HG03066 (cell line): ENCODE measurements around the gene DIDO1.
"Not testable (repeated sequence)": the region's sequence is repeated elsewhere in the genome, so short reads cannot be mapped to it uniquely, and the experiment has no call there.

Experiments used
- ATAC-seq: cut with Tn5 transposase; IDR thresholded peaks from one replicate; pipeline ENCODE4 v1.9.1; 2021; ENCODE audit warnings: low read depth; ENCODE audit not compliant: unreplicated experiment

The DIDO1 gene

DNA sequence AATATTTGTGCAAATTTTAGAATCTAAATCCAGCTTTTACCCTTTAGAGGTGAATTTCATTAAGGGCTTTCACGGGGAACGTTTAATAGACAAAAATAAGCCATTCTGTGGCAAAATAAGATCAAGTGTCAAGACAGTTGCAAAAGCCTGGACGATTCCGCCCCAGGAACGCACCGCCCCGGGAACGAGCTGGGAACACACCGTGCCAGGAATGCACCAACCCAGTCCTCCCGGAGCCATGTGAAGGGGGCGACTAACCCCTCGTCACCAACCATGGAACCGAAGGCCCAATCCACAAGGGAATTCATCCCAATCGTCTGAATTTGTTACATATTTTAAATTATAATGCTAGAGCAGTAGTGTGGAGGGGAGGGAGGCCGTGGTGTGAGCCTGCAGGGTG is 43.9 kb downstream of the DIDO1 start:
- ATAC-seq, result no peak

DNA sequence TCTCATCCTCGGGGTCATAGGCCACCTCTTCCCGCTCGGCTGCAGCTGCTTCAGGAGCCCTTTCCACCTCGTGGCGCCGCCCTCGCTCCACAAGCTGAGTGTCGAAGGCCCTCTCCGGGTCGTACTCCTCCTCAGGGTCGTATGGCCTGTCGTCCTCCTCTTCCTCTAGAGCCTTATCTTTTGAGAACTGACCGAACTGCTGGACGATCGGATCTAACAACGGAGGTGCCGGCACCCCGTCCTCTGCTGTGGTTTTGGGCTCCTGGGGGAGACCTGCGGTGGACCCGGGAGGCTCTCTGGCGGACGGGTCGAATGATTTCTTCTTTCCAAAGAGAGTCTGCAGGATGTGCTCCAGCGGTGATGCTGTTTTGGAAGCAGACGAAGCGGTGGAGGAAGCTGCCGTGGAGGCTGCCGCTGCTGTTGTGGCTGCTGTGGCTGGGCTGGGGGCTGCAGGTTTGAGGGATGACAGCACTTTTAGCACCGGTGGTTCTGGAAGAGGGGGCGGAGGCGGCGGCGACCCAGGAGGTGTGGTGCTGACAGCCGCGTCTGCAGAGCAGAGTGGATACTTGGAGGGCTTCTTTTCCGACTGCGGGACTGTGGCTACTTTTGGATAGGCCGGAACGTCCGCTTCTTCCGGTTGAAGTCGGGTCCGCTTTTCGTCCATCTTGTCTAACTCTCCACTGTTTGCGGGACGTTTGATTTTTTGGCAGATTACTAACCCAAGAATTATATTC is 44.5 kb downstream of the DIDO1 start:
- ATAC-seq, result no peak

GRCh38 chr20:62880935-62881661 is 45.2 kb downstream of the DIDO1 start:
- ATAC-seq, result no peak

- ATAC-seq, result no peak
Observed at GRCh38 chr20:62880147-62880934, 46.0 kb downstream of the DIDO1 start.

- no peak for ATAC-seq
Observed at GRCh38 chr20:62879275-62880146, 46.8 kb downstream of the DIDO1 start.

DNA sequence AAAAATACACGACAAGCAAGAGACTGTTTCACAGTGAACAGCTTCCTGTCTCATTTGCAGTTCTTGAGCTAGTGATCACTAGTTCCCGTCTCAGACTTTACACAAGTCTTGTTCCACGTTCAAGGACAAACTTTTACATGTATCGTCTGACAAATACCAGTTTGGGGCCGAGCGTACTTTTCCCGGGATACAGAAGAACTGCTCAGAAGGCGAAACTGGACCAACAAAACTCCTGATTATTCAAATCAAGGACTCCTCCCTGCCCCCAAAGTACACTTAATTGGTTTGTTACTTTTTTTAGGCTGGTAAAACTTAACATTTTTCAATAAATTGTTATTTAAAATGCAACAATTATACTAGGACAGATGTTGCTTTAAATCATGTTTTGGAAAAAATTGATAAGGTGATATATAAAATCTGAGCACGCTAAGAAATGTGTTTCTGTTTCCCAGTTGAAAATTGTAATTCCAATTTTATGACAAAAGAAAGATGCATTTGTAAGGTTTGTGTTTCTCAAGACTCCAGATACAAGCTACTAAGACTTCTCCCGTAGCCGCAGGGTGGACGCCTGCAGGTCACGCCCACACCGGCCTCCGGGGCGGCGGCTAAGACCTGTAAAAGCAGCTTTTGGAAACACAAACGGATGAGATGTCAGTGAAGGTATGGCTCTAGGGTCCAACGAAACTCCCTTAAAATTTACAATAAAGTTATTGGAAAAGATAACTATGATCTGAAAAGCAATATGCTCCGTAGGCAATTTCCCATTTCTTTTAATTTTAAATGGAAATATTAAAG is 47.9 kb downstream of the DIDO1 start:
- no peak for ATAC-seq

GRCh38 chr20:62876902-62877816 is 49.1 kb downstream of the DIDO1 start:
- ATAC-seq, result no peak

GRCh38 chr20:62876501-62876901 is 49.8 kb downstream of the DIDO1 start:
- no peak for ATAC-seq

DNA sequence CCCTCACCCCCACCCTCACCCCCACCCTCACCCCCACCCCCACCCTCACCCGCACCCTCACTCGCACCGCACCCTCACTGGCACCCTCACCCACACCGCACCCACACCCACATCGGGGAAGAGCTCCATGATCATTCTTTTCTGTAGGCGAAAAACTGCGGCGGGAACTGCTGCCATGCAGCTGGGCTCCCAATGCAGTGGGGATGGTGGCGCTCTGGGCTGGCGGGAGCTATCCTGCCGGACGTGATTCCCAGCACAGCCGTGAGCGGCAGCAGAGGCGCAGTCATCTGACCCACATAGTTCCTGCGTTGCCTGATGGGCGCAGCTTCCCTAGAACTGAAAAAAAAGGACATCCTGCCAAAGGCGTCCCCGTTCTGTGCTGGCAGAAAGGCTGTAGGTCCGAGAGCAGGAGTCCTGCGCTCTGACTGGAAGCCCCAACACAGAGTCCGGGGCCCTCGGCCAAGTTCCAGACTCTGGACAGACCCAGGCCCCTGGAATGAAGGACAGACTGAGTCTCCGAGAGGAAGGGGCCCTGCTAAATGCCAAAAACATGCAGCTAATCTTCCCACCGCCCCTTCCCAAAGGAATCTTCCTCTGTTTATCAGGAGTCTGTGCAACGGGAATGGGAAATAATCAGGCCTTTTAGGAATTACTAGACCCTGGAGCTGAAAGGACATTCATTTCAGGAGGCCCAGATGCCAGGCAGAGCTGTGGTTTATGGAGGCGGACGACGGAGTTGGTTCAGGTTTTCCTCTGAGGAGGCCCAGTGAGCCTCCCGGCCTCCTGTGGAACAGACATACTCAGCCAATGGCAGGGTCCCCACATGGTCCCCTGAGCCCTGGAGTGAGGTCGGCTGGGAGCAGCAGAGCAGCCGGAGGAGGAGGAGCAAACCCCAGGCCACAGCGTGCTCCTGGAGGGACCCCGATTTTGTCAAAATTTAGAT is 50.6 kb downstream of the DIDO1 start:
- ATAC-seq, result no peak

- ATAC-seq, result no peak
Observed at GRCh38 chr20:62874964-62875344, 51.4 kb downstream of the DIDO1 start.

DNA sequence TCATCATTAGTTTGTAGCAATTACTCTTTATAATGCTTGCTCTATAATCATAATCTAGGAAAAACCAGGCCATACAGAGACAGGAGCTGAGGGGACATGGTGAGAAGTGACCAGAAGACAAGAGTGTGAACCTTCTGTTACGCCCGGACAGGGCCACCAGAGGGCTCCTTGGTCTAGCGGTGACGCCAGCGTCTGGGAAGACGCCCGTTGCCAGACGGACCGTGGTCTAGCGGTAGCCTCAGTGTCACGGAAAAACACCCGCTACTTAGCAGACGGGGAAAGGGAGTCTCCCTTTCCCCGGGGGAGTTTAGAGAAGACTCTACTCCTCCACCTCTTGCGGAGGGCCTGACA is 52.6 kb downstream of the DIDO1 start:
- not testable (repeated sequence) for ATAC-seq

- ATAC-seq, result no peak
Observed at GRCh38 chr20:62873280-62873679, 53.0 kb downstream of the DIDO1 start.

DNA sequence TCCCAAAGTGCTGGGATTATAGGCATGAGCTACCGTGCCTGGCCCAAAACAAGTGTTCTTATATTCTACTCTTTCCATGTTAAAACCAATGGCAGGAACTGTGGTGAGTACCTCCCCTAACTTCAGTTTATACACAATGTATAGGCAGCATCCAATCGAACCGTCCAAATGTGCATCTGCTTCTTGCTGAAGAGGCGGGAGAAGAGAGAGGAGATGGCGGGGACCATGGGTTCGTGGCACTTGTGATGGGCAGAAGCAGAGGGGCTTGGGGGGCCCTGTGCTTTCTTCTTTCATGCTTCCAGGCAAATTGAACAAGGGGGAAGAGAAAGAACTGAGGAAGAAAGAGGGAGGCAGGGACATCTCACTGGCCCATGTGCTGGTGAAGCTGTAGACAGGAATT is 53.4 kb downstream of the DIDO1 start:
- no peak for ATAC-seq

GRCh38 chr20:62872184-62872847 is 54.0 kb downstream of the DIDO1 start:
- ATAC-seq, result no peak

DNA sequence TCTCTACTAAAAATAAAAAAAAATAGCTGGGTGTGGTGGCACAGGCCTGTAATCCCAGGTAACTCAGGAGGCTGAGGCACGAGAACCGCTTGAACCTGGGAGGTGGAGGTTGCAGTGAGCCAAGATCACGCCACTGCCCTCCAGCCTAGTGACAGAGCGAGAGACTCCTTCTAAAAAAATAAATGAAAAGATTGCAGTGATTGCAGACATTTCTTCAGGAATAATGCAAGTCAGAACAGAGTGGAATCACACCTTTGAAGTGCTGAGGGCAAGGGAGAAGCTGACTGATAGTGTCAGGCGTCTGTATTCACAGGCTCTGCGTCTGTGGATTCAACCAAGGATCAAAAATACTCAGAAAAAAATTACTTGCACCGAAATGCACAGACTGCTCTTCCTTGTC is 62.1 kb downstream of the DIDO1 start:
- no peak for ATAC-seq

GRCh38 chr20:62861726-62862336 is 64.5 kb downstream of the DIDO1 start, which contains the start of gene TCFL5:
Gene TCFL5 (minus strand): TSS chr20:62861822. CDS start chr20:62861670, 152 bp downstream.
- ATAC-seq, result peak; percentile 57
